Measurements from ENCODE around the gene ETS1.

Gene ETS1

DNA sequence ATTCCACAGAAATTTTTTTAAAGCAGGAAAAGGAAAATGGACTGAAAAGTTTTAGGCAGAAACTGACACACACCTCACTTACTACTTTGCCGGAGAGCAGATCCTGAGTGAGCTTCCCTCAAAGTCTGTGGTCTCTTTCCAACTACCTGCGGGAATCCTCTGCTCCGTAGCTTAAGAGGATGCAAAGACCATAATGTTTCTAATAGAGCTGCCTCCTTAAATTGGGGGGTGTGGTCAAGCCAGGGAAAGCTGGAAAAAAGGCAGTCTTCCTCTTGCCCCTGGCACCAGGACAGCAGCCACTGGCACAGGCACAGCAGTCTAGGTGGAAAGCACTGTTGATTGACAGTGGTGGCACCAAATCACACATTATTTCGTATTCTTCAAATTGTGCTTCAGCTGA is at the start of gene ETS1:
Gene ETS1 (minus strand): TSS at position 144 of the 400 bp plus-strand sequence. CDS start 14,428 bp downstream, outside the sequence.
- Mint-ChIP-seq H3K27me3 (peaks cover 13% of the 10 kb centered on the region), H3K36me3 (ENCODE audit: low read depth) (no peaks in the 10 kb centered on the region), H3K4me3 (no peak within 1 kb of the TSS), H3K27ac (no peak within 1 kb of the TSS), H3K4me1 (ENCODE audit: low read depth) (peaks cover 15% of the 10 kb centered on the region), H3K9me3 (no peaks in the 10 kb centered on the region)
- intact Hi-C loops (cut with micrococcal nuclease), result no loop called here

DNA sequence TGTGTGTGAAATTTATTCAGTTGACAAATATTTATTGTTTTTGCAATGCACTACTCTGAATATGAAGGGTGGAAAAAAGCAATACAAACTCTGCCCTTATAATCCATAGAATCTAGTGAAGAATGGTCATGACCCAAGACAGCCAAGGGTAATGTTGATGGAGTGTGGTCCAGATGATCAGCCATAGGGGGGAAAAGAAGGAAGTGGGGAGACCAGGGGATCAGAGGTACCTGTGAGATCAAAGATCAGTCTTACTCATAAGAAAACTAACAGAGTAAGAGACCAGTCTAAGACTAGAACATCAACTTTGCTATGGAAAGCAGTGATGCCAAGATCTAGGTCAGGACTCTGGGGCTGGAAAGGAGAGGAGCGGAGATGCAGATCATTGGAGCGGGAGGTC is 47.0 kb upstream of the ETS1 start:
- Mint-ChIP-seq H3K4me1 (ENCODE audit: low read depth) (no peaks in the 10 kb centered on the region), H3K27ac (no peak overlapping the region), H3K9me3 (no peaks in the 10 kb centered on the region), H3K27me3 (peaks cover 6% of the 10 kb centered on the region), H3K4me3 (no peak overlapping the region), H3K36me3 (ENCODE audit: low read depth) (no peaks in the 10 kb centered on the region)
- intact Hi-C loops (cut with micrococcal nuclease), result loop anchor here (5.0 kb wide), 1 partner anchor 477 kb away; no protein-coding TSS in a partner anchor

GRCh38 chr11:128633384-128633965 is 46.1 kb upstream of the ETS1 start:
- Mint-ChIP-seq H3K36me3 (ENCODE audit: low read depth) (no peaks in the 10 kb centered on the region), H3K27ac (no peak overlapping the region), H3K4me3 (no peak overlapping the region), H3K9me3 (no peaks in the 10 kb centered on the region), H3K4me1 (ENCODE audit: low read depth) (no peaks in the 10 kb centered on the region), H3K27me3 (peaks cover 6% of the 10 kb centered on the region)
- intact Hi-C loops (cut with micrococcal nuclease), result loop anchor here (5.0 kb wide), 1 partner anchor 476 kb away; no protein-coding TSS in a partner anchor

- Mint-ChIP-seq H3K27ac (no peak overlapping the region), H3K4me3 (no peak overlapping the region), H3K36me3 (ENCODE audit: low read depth) (no peaks in the 10 kb centered on the region), H3K9me3 (no peaks in the 10 kb centered on the region), H3K27me3 (peaks cover 3% of the 10 kb centered on the region), H3K4me1 (ENCODE audit: low read depth) (no peaks in the 10 kb centered on the region)
- intact Hi-C loops (cut with micrococcal nuclease), result loop anchor here (5.0 kb wide), 1 partner anchor 475 kb away; no protein-coding TSS in a partner anchor
Observed at GRCh38 chr11:128632141-128632791, 44.9 kb upstream of the ETS1 start.

- no peak overlapping the region for H3K27ac Mint-ChIP-seq
- no peak overlapping the region for H3K4me3 Mint-ChIP-seq
- H3K36me3 Mint-ChIP-seq (ENCODE audit: low read depth), result no peaks in the 10 kb centered on the region
- H3K9me3 Mint-ChIP-seq, result no peaks in the 10 kb centered on the region
- peaks cover 3% of the 10 kb centered on the region for H3K27me3 Mint-ChIP-seq
- H3K4me1 Mint-ChIP-seq (ENCODE audit: low read depth), result peaks cover 1% of the 10 kb centered on the region
- intact Hi-C loops (cut with micrococcal nuclease), result loop anchor here (1.0 to 5.0 kb wide), 4 partner anchors 126 to 473 kb away; no protein-coding TSS in a partner anchor
Observed at GRCh38 chr11:128630367-128631230, 43.2 kb upstream of the ETS1 start.

- peaks cover 11% of the 10 kb centered on the region for H3K4me1 Mint-ChIP-seq (ENCODE audit: low read depth)
- no peak overlapping the region for H3K27ac Mint-ChIP-seq
- H3K27me3 Mint-ChIP-seq, result peaks cover 9% of the 10 kb centered on the region
- intact Hi-C loops (cut with micrococcal nuclease), result loop anchor here (1.0 to 10.0 kb wide), 6 partner anchors 107 to 595 kb away; no protein-coding TSS in a partner anchor
- H3K4me3 Mint-ChIP-seq, result no peak overlapping the region
- H3K9me3 Mint-ChIP-seq, result no peaks in the 10 kb centered on the region
- H3K36me3 Mint-ChIP-seq (ENCODE audit: low read depth), result no peaks in the 10 kb centered on the region
Observed at GRCh38 chr11:128629516-128630106, 42.3 kb upstream of the ETS1 start.

GRCh38 chr11:128628686-128629085 is 41.3 kb upstream of the ETS1 start:
- no peak overlapping the region for H3K27ac Mint-ChIP-seq
- no peak overlapping the region for H3K4me3 Mint-ChIP-seq
- H3K9me3 Mint-ChIP-seq, result no peaks in the 10 kb centered on the region
- peaks cover 18% of the 10 kb centered on the region for H3K4me1 Mint-ChIP-seq (ENCODE audit: low read depth)
- H3K27me3 Mint-ChIP-seq, result peaks cover 8% of the 10 kb centered on the region
- no peaks in the 10 kb centered on the region for H3K36me3 Mint-ChIP-seq (ENCODE audit: low read depth)
- intact Hi-C loops (cut with micrococcal nuclease), result loop anchor here (5.0 to 10.0 kb wide), 2 partner anchors 106 to 594 kb away; no protein-coding TSS in a partner anchor

GRCh38 chr11:128628325-128628673 is 40.9 kb upstream of the ETS1 start:
- intact Hi-C loops (cut with micrococcal nuclease), result loop anchor here (5.0 to 10.0 kb wide), 2 partner anchors 106 to 593 kb away; no protein-coding TSS in a partner anchor

GRCh38 chr11:128627666-128628324 is 40.4 kb upstream of the ETS1 start:
- Mint-ChIP-seq H3K36me3 (ENCODE audit: low read depth) (no peaks in the 10 kb centered on the region), H3K4me1 (ENCODE audit: low read depth) (peaks cover 18% of the 10 kb centered on the region), H3K9me3 (no peaks in the 10 kb centered on the region), H3K27me3 (peaks cover 8% of the 10 kb centered on the region), H3K27ac (no peak overlapping the region), H3K4me3 (no peak overlapping the region)
- intact Hi-C loops (cut with micrococcal nuclease), result loop anchor here (5.0 to 10.0 kb wide), 2 partner anchors 105 to 593 kb away; no protein-coding TSS in a partner anchor

More at GRCh38 chr11:128628325-128628673, 40.9 kb upstream of the ETS1 start:
- no peak overlapping the region for H3K27ac Mint-ChIP-seq
- H3K4me1 Mint-ChIP-seq (ENCODE audit: low read depth), result peaks cover 18% of the 10 kb centered on the region
- H3K36me3 Mint-ChIP-seq (ENCODE audit: low read depth), result no peaks in the 10 kb centered on the region
- H3K9me3 Mint-ChIP-seq, result no peaks in the 10 kb centered on the region
- peaks cover 8% of the 10 kb centered on the region for H3K27me3 Mint-ChIP-seq
- H3K4me3 Mint-ChIP-seq, result no peak overlapping the region

DNA sequence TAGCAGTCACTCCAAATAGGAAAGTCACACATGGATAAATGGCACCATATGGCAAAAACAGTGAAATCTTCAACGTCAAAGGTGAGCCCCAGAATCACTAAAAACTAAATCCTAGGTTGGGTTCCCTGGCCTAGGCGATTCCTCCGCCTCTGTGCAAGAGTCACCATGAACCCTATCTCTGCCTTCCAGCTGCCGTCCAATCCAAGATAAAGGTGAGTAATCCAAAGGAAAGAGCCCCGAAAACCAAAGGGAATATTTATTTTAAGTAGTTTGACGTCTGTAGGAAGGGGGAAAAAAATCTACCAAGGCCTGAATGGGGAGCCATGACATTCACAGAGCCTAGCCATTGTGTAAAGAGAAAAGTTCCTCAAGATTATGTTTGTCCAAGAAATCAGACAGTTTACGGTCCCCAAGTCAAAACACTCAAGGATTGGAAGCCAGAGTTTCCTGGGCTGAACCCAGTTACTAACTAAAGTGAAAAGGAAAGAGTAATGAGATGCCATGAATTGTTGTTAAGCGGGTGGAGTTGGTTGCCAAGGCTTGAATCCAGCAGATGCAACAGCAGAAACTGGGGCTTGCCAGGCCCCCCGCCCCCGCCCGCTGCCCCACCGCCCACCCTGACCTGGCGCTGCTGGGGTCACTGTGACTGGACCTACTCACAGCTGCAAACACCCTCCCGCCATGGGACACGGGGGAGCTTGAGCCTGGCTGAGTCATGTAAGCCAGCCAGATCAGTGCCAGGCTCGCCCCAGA is 39.7 kb upstream of the ETS1 start:
- no peaks in the 10 kb centered on the region for H3K9me3 Mint-ChIP-seq
- no peak overlapping the region for H3K4me3 Mint-ChIP-seq
- H3K27ac Mint-ChIP-seq, result no peak overlapping the region
- H3K27me3 Mint-ChIP-seq, result peaks cover 8% of the 10 kb centered on the region
- H3K36me3 Mint-ChIP-seq (ENCODE audit: low read depth), result no peaks in the 10 kb centered on the region
- H3K4me1 Mint-ChIP-seq (ENCODE audit: low read depth), result peaks cover 18% of the 10 kb centered on the region
- intact Hi-C loops (cut with micrococcal nuclease), result loop anchor here (5.0 to 10.0 kb wide), 2 partner anchors 105 to 592 kb away; no protein-coding TSS in a partner anchor

DNA sequence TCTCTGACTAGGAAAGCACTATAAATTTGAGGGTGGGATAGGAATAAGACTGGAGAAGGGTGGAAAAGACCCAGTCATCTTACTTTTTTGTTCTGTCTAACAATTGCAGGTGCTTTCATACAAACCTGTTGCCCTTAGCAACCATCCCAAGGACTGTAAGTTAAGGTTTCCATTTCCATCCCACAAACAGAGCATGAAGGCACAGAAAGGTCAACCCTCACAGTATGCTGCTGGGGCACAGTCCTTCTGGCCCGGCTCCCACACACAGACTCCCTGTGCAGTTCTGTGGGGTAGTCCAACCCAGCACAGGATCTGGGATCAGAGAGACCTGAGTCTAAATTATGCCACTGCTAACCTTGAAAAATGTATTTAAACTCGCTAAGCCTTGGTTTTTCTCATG is 38.4 kb upstream of the ETS1 start:
- Mint-ChIP-seq H3K4me1 (ENCODE audit: low read depth) (peaks cover 18% of the 10 kb centered on the region), H3K27me3 (peaks cover 8% of the 10 kb centered on the region), H3K9me3 (no peaks in the 10 kb centered on the region), H3K36me3 (ENCODE audit: low read depth) (no peaks in the 10 kb centered on the region), H3K4me3 (no peak overlapping the region), H3K27ac (no peak overlapping the region)
- intact Hi-C loops (cut with micrococcal nuclease), result loop anchor here (5.0 to 10.0 kb wide), 2 partner anchors 103 to 591 kb away; no protein-coding TSS in a partner anchor

GRCh38 chr11:128625326-128625725 is 38.0 kb upstream of the ETS1 start:
- Mint-ChIP-seq H3K36me3 (ENCODE audit: low read depth) (no peaks in the 10 kb centered on the region), H3K4me1 (ENCODE audit: low read depth) (peaks cover 20% of the 10 kb centered on the region), H3K9me3 (no peaks in the 10 kb centered on the region), H3K4me3 (no peak overlapping the region), H3K27ac (no peak overlapping the region), H3K27me3 (peaks cover 8% of the 10 kb centered on the region)
- intact Hi-C loops (cut with micrococcal nuclease), result loop anchor here (5.0 to 10.0 kb wide), 2 partner anchors 103 to 591 kb away; no protein-coding TSS in a partner anchor
